Measurements from ENCODE around the gene SYT17. TPM values are rescaled to one million over a fixed set of nuclear protein-coding genes. Genes with fewer than 3 reads are reported as not detected.

SYT17 gene
- total and polyA plus RNA-seq, 7 donors: 0.08 to 0.58 (median 0.39) TPM

DNA sequence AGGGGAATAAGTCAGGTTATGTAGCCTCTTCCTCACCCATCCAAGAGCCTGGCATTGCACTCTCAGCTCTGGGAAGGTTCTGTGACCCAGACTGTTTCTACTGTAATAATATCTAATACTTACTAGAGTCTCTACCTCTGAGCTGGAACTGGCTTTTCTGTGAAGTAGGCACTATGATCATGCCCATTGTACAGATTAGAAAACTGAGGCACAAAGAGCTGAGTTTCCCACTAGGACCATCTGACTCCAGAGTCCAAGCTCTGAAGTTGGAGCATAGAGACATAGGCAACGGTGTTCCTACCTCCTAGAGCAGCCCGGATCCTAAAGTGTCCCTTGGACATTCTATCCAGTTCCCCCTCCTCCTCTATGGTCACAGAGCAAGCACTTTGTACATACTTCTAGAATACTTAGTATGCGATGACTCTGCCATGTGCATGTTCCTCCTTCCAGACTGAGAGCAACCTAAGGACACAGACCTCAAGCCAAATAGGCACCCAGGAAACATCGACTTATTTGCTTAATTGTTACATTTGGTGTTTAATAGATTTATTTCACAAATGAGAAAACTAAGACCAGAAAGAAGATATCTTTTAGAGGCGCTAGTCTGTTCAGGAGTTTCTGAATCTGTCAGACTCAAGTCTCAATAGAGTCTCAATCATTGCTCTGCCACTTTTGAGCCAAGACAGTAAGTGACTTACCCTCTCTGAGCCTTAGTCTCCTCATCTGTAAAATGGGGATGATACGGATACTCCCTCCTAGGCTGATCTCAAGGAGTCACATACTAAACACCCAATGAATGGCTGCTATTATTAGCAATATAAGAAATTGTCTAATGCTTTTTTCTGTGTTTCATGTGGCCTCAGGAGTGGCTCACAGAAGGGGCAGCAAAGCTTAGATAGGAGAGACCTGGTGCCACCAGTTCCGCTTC lies 121.1 kb downstream of the SYT17 start:
- intact Hi-C loops (cut with DNase I): no loop called here
- no peaks in the 10 kb centered on the region for H3K9me3 ChIP-seq

DNA sequence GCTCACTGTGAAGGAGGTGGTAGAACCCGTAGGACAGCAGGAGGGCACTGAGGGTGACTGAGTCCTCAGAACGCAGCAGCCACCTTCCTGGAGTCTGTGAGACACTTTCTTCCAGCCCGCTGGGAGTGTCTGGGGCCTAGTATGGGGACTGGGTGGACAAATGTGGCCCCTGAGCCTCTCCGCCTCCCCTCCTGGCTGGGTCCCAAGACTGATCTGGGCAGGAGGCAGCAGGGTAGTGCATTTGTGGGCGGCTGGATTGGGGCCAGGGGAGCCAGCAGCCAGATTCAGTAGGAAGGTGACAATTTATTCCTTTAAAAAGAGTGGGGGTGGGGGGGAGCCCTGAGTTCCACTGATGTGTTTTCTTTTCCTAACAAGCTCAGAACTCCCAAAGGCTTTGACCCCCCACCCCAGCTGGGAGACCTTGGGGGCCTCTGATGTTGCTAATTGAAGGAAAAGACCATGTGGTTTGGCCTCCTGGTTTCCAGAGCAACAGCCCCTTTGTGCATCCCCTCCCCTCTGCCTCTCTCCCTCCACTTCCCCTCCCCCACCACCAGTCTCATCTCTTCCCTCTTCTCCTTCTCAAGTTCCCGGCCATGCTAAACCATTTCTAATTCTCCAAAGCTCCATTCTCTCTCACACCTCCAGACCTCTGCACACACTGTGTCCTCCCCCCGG lies 121.9 kb downstream of the SYT17 start:
- ATAC-seq: no peak
- intact Hi-C loops (cut with DNase I): no loop called here
- TF ChIP-seq CTCF (IDR thresholded peaks at IDR 0.05): no peak
- no peaks in the 10 kb centered on the region for H3K4me1 ChIP-seq
- H3K27me3 ChIP-seq (ENCODE audit: insufficient read depth in 3 of 3, low read length in 2 of 3): no peaks in the 10 kb centered on the region
- H3K9me3 ChIP-seq: no peaks in the 10 kb centered on the region
- 43 to 52% (median 46%) methylated on average over 7 of the region's 7 CpGs for WGBS, 3 donors
- DNase-seq: no peak
- H3K27ac ChIP-seq: no peak overlapping the region
- no peaks in the 10 kb centered on the region for H3K36me3 ChIP-seq (ENCODE audit: insufficient read depth in 1 of 2, low read depth in 1 of 2)
- H3K4me3 ChIP-seq: no peak overlapping the region

More for the DNA sequence above, 121.1 kb downstream of the SYT17 start:
- no peak overlapping the region for H3K27ac ChIP-seq
- DNase-seq: no peak
- no peaks in the 10 kb centered on the region for H3K4me1 ChIP-seq
- H3K4me3 ChIP-seq: no peak overlapping the region
- no peaks in the 10 kb centered on the region for H3K27me3 ChIP-seq (ENCODE audit: insufficient read depth in 3 of 3, low read length in 2 of 3)
- TF ChIP-seq CTCF (IDR thresholded peaks at IDR 0.05): no peak
- no peak for ATAC-seq
- no peaks in the 10 kb centered on the region for H3K36me3 ChIP-seq (ENCODE audit: insufficient read depth in 1 of 2, low read depth in 1 of 2)
- 78 to 81% (median 80%) methylated on average over 7 of the region's 7 CpGs for WGBS, 3 donors

- no peak overlapping the region for H3K4me3 ChIP-seq
- no peak for TF ChIP-seq CTCF (IDR thresholded peaks at IDR 0.05)
Observed at GRCh38 chr16:19290860-19291259, 122.8 kb downstream of the SYT17 start.

DNA sequence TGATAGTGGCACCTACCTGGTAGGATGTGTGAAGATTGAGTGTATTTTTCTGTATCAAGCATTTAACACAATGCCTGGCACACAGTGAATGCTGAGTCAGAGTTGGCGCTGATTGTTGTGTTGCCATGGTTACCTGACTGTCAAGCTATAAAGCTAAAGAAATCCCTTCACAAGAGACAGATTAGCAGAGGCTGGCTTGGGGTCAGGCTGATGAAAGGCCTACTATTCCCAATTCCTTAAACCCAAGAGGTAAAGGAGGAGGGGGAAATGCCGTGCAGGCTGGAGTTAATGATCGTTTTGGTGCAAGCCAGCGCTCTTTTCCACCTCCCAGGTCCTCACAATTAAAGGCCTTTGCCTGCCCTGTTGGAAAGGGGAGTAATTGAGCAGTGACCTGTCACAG lies 123.4 kb downstream of the SYT17 start:
- Histone ChIP-seq H3K36me3 (ENCODE audit: insufficient read depth in 1 of 2, low read depth in 1 of 2) (no peaks in the 10 kb centered on the region), H3K9me3 (no peaks in the 10 kb centered on the region), H3K4me3 (no peak overlapping the region), H3K4me1 (no peaks in the 10 kb centered on the region), H3K27ac (no peak overlapping the region), H3K27me3 (ENCODE audit: insufficient read depth in 3 of 3, low read length in 2 of 3) (no peaks in the 10 kb centered on the region)
- WGBS, 3 donors: 30 to 48% (median 36%) methylated on average over 4 of the region's 4 CpGs
- ATAC-seq: no peak
- DNase-seq: no peak
- intact Hi-C loops (cut with DNase I): no loop called here
- no peak for TF ChIP-seq CTCF (IDR thresholded peaks at IDR 0.05)

More at GRCh38 chr16:19290860-19291259, 122.8 kb downstream of the SYT17 start:
- 72 to 83% (median 82%) methylated on average over 2 of the region's 2 CpGs for WGBS, 3 donors
- no peaks in the 10 kb centered on the region for H3K4me1 ChIP-seq
- H3K9me3 ChIP-seq: no peaks in the 10 kb centered on the region
- H3K27me3 ChIP-seq (ENCODE audit: insufficient read depth in 3 of 3, low read length in 2 of 3): no peaks in the 10 kb centered on the region
- no peak for ATAC-seq
- no peak for DNase-seq
- no peaks in the 10 kb centered on the region for H3K36me3 ChIP-seq (ENCODE audit: insufficient read depth in 1 of 2, low read depth in 1 of 2)
- intact Hi-C loops (cut with DNase I): no loop called here
- H3K27ac ChIP-seq: no peak overlapping the region

All from psoas muscle (tissue), 8 donors.